Measurements from ENCODE around the gene SEC14L5. TPM values are rescaled to one million over a fixed set of nuclear protein-coding genes. Genes with fewer than 3 reads are reported as not detected.

The SEC14L5 gene
- total RNA-seq, 1 donor from 2014 or later, result not detected

DNA sequence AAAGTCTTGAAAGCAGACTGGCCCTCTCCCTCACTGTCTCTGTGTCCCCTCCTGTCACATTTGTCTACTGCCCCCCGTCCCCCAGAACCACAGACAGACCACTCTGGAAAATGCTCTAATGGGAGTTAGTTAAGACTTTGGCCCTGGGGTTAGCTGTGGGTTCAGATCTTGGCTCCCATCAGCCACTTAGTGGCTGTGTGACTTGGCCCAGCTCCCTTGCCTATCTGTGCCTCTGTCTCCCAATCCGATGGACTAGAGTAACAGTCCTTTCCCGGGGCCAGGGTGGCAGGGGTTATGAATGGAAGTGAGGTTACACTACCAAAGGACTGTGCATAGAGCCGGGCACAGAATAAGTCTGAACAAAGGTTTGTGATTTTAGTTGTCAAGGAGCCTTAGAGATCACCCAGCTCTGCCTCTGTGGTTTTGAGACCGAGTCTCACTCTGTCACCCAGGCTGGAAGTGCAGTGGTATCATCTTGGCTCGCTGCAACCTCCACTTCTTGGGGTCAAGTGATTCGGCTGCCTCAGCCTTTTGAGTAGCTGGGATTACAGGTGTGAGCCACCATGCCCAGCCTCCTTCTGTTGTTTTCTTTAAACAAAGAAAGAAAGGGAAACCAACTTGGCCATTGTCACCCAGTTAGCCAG, 44.9 kb upstream of the SEC14L5 start:
- H3K27me3 Mint-ChIP-seq (ENCODE audit: unreplicated experiment), result no peaks in the 10 kb centered on the region
- TF ChIP-seq, protein P1, sequence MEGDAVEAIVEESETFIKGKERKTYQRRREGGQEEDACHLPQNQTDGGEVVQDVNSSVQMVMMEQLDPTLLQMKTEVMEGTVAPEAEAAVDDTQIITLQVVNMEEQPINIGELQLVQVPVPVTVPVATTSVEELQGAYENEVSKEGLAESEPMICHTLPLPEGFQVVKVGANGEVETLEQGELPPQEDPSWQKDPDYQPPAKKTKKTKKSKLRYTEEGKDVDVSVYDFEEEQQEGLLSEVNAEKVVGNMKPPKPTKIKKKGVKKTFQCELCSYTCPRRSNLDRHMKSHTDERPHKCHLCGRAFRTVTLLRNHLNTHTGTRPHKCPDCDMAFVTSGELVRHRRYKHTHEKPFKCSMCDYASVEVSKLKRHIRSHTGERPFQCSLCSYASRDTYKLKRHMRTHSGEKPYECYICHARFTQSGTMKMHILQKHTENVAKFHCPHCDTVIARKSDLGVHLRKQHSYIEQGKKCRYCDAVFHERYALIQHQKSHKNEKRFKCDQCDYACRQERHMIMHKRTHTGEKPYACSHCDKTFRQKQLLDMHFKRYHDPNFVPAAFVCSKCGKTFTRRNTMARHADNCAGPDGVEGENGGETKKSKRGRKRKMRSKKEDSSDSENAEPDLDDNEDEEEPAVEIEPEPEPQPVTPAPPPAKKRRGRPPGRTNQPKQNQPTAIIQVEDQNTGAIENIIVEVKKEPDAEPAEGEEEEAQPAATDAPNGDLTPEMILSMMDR (IDR thresholded peaks at IDR 0.05), result no peak
- no peaks in the 10 kb centered on the region for H3K9me3 Mint-ChIP-seq (ENCODE audit: unreplicated experiment)
- no peak overlapping the region for H3K4me3 Mint-ChIP-seq (ENCODE audit: unreplicated experiment)
- no peak for DNase-seq (ENCODE audit: extremely low spot score, unreplicated experiment)
- no peak overlapping the region for H3K27ac Mint-ChIP-seq (ENCODE audit: unreplicated experiment)
- H3K36me3 Mint-ChIP-seq (ENCODE audit: unreplicated experiment), result no peaks in the 10 kb centered on the region
- H3K4me1 Mint-ChIP-seq (ENCODE audit: unreplicated experiment), result peaks cover 35% of the 10 kb centered on the region

DNA sequence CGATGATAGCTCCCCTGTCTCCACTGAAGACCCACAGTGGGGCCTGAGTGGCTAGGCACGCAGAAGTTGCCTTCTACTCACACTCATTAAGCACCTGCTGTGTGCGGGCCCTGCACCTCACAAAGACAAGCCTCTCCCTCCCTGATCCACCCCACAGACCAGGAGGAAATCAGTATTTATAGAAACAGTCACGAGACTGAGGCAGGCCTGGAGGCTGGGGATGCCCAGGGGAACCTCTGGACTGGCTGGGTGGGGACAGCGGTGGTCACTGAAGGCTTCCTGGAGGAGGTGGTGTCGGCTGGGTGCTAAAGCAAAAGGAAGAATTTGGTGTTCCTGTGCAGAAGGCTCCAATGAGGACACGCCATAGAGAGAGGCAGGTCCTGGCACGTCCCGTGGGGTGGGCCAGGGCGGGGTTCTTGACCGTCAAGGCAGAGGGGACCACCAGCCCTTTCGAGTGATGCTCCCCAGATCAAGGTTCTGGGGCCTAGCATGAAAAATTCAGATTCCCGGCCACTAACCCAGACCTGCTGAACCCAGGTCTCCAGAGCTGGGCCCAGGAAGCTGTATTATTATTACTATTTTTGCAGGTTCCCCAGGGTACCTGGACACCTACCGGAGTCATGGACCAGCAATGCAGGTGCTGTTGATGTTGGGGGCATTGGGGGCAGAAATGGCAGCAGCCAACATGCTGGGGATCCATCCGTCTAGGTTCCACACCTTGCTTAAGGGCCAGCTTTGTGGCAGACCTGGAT, 44.2 kb upstream of the SEC14L5 start:
- H3K27ac Mint-ChIP-seq (ENCODE audit: unreplicated experiment), result no peak overlapping the region
- peaks cover 34% of the 10 kb centered on the region for H3K4me1 Mint-ChIP-seq (ENCODE audit: unreplicated experiment)
- DNase-seq (ENCODE audit: extremely low spot score, unreplicated experiment), result no peak
- H3K4me3 Mint-ChIP-seq (ENCODE audit: unreplicated experiment), result no peak overlapping the region
- no peaks in the 10 kb centered on the region for H3K9me3 Mint-ChIP-seq (ENCODE audit: unreplicated experiment)
- TF ChIP-seq, protein P1 (IDR thresholded peaks at IDR 0.05), result no peak
- H3K36me3 Mint-ChIP-seq (ENCODE audit: unreplicated experiment), result no peaks in the 10 kb centered on the region
- H3K27me3 Mint-ChIP-seq (ENCODE audit: unreplicated experiment), result no peaks in the 10 kb centered on the region

DNA sequence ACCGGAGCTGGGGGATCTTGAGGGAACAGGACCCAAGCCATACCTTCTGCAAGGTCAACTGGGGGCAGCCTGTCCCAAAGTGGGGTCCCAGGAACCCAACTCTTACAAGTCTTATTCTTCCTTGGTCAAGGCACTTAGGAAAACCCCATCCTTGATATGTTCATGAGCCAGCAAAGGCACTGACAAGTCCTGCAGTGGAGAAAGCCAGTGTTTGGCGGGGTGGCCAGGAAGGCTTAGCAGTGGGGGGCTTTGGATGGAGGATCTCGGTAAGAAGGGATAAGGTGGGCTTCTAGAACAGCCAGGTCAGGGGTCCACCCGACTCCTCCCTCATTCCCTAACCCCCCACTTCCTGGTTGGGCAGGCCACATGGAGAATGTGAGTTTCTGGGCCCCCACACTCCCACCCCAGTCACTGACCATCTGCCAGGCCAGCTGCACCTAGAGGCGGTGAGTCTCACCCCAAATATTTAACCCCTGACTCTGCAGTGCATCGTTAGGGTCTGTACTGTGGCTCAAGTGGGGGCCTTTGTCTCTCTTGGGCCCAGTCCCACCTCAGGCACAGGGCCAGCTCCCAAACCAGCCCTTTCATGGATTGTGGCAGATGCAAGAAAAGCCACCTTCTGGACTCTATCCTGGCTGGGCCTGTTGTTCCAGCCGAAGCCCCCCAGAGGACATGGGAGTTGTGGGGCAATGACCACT, 43.5 kb upstream of the SEC14L5 start:
- H3K27me3 Mint-ChIP-seq (ENCODE audit: unreplicated experiment), result no peaks in the 10 kb centered on the region
- no peak overlapping the region for H3K4me3 Mint-ChIP-seq (ENCODE audit: unreplicated experiment)
- H3K27ac Mint-ChIP-seq (ENCODE audit: unreplicated experiment), result peak overlapping the region; percentile 85

DNA sequence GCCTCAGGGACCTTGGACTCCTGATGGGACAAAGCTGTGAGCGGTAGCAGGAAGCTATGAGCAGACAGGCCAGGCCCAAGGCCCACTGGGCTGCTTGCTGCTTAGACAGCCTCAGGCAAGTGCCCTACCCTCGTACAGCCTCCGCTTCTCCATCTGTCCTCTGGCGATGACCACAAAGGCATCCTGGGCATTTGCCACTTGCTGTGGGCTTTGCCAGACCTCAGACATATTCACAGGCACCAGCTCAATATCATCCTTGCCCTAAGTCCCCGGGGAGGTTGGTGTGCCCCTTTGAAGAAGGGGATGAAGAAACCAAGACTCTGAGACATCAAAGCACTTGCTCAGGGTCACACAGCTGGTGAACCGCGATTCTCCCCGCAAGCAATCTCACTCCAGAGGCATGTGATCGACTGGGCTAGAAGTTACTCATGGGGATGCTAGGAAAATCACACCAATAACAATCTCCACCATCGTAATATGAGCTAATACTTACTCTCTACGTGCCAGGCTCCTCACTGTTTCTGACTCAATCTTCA, 42.8 kb upstream of the SEC14L5 start:
- TF ChIP-seq, protein P1 (IDR thresholded peaks at IDR 0.05), result no peak
- Mint-ChIP-seq H3K4me1 (ENCODE audit: unreplicated experiment) (peaks cover 34% of the 10 kb centered on the region), H3K4me3 (ENCODE audit: unreplicated experiment) (no peak overlapping the region), H3K9me3 (ENCODE audit: unreplicated experiment) (no peaks in the 10 kb centered on the region), H3K27me3 (ENCODE audit: unreplicated experiment) (no peaks in the 10 kb centered on the region), H3K27ac (ENCODE audit: unreplicated experiment) (peak overlapping the region; percentile 85), H3K36me3 (ENCODE audit: unreplicated experiment) (no peaks in the 10 kb centered on the region)
- no peak for DNase-seq (ENCODE audit: extremely low spot score, unreplicated experiment)

More for the DNA sequence above, 43.5 kb upstream of the SEC14L5 start:
- TF ChIP-seq, protein P1 (IDR thresholded peaks at IDR 0.05), result no peak
- Mint-ChIP-seq H3K36me3 (ENCODE audit: unreplicated experiment) (no peaks in the 10 kb centered on the region), H3K9me3 (ENCODE audit: unreplicated experiment) (no peaks in the 10 kb centered on the region), H3K4me1 (ENCODE audit: unreplicated experiment) (peaks cover 34% of the 10 kb centered on the region)
- DNase-seq (ENCODE audit: extremely low spot score, unreplicated experiment), result no peak

Measured in osteocyte (in vitro differentiated cells).